Left colon (tissue), 2 donors: ENCODE data around the gene INPP1. TPM values are rescaled to one million over a fixed set of nuclear protein-coding genes. Genes with fewer than 3 reads are reported as not detected.
A peak's percentile ranks its signal among the peaks of the same experiment; 100 is the strongest.

Experiments
- ATAC-seq: fragments of 200-7000 bp; cut with Tn5 transposase; one replicate; pipeline ENCODE4 v1.9.1; 2020; ENCODE audit warnings: mild to moderate bottlenecking, moderate library complexity
- DNase-seq, 2 donors: peaks; one replicate each; pipeline ENCODE4 v3.0.0-alpha.2; 2020
- intact Hi-C, 2 donors: fragments of 100-400 bp; cut with DNase I in 1 of 2; cut with micrococcal nuclease in 1 of 2; formaldehyde crosslinking; loops; one replicate each; pipeline versions ENCODE4 v1.11.2 to v1.14.0; 2022; cut with DNase I, micrococcal nuclease
- total RNA-seq, 2 donors: library from RNA; stranded (reverse); fragmentation: NEBNext Ultra II Directional; extraction: Animal tissue kit (Norgen Biotek cat#: 25700); gene quantifications; one replicate each; pipeline ENCODE4 v1.2.1, GENCODE V29; 2021
- donor health status: DM: no; HTN: no; CAD: no.
- donor health status: DM: yes; HTN: yes; CAD: no.

INPP1 gene
- total RNA-seq, 2 donors from 2014 or later, result 39.8 to 45.8 TPM

- intact Hi-C loops, result loop anchor here in 1 of 2 donors (10.0 kb wide), 1 partner anchor 122 kb away; no protein-coding TSS in a partner anchor
- peak; percentile 95 for ATAC-seq
- DNase-seq, result no peak
Observed at GRCh38 chr2:190382851-190383250, 39.5 kb downstream of the INPP1 start.

GRCh38 chr2:190387422-190387821 lies 44.0 kb downstream of the INPP1 start:
- DNase-seq (no peak), ATAC-seq (no peak)
- intact Hi-C loops, result loop anchor here in 1 of 2 donors (10.0 kb wide), 1 partner anchor 117 kb away; no protein-coding TSS in a partner anchor

- ATAC-seq, result no peak
- DNase-seq, result no peak
- intact Hi-C loops, result no loop called here
Observed at GRCh38 chr2:190396271-190396670, 52.9 kb downstream of the INPP1 start.

GRCh38 chr2:190402986-190403603 lies 59.7 kb downstream of the INPP1 start:
- ATAC-seq (no peak), DNase-seq (no peak)
- intact Hi-C loops, result no loop called here

- DNase-seq, result no peak
- intact Hi-C loops, result no loop called here
- ATAC-seq, result peak; percentile 56
Observed at GRCh38 chr2:190404487-190404886, 61.1 kb downstream of the INPP1 start.

GRCh38 chr2:190405070-190405469 lies 61.7 kb downstream of the INPP1 start:
- ATAC-seq, result no peak
- intact Hi-C loops, result no loop called here
- no peak for DNase-seq

- ATAC-seq, result no peak
Observed at GRCh38 chr2:190405995-190406394, 62.6 kb downstream of the INPP1 start.

GRCh38 chr2:190406805-190407204 lies 63.4 kb downstream of the INPP1 start:
- ATAC-seq, result no peak
- intact Hi-C loops, result no loop called here
- no peak for DNase-seq

More at GRCh38 chr2:190405995-190406394, 62.6 kb downstream of the INPP1 start:
- DNase-seq, result no peak
- intact Hi-C loops, result no loop called here

- intact Hi-C loops, result no loop called here
- ATAC-seq (no peak), DNase-seq (no peak)
Observed at GRCh38 chr2:190407246-190407661, 63.9 kb downstream of the INPP1 start.

GRCh38 chr2:190407662-190408537 lies 64.5 kb downstream of the INPP1 start, which contains the start of gene MFSD6:
TSS of gene MFSD6 (plus strand) at chr2:190408355. CDS start at chr2:190436030, 27,675 bp downstream.
- ATAC-seq (peak; percentile 80), DNase-seq (peak; percentile 66 to 82)
- intact Hi-C loops, result no loop called here

GRCh38 chr2:190408538-190409271 lies 65.3 kb downstream of the INPP1 start:
- intact Hi-C loops, result no loop called here
- DNase-seq (peak; percentile 61 to 78), ATAC-seq (peak; percentile 58)

- intact Hi-C loops, result no loop called here
- DNase-seq (no peak), ATAC-seq (no peak)
Observed at GRCh38 chr2:190409616-190410015, 66.2 kb downstream of the INPP1 start.

GRCh38 chr2:190410166-190410565 lies 66.8 kb downstream of the INPP1 start:
- ATAC-seq (no peak), DNase-seq (no peak)
- intact Hi-C loops, result no loop called here

- intact Hi-C loops, result no loop called here
- DNase-seq, result no peak
- ATAC-seq, result no peak
Observed at GRCh38 chr2:190412966-190413365, 69.6 kb downstream of the INPP1 start.

- intact Hi-C loops, result no loop called here
- no peak for ATAC-seq
- no peak for DNase-seq
Observed at GRCh38 chr2:190413421-190413820, 70.0 kb downstream of the INPP1 start.

- ATAC-seq (no peak), DNase-seq (no peak)
- intact Hi-C loops, result no loop called here
Observed at GRCh38 chr2:190415251-190415650, 71.9 kb downstream of the INPP1 start.

- intact Hi-C loops, result no loop called here
- DNase-seq (no peak), ATAC-seq (no peak)
Observed at GRCh38 chr2:190415794-190416775, 72.7 kb downstream of the INPP1 start.
